Mesothelial cell of epicardium (in vitro differentiated cells): ENCODE results near the gene ARPP21. TPM values are rescaled to one million over a fixed set of nuclear protein-coding genes. Genes with fewer than 3 reads are reported as not detected.

Experiments used
- DNase-seq, 2 experiments: peaks; one replicate each; pipeline ENCODE4 v3.0.0; 2021; ENCODE audit warnings: low spot score in 2 of 2; ENCODE audit not compliant: unreplicated experiment in 2 of 2
- H3K27ac Mint-ChIP-seq: 2 replicates; pipeline ENCODE4 v1.8.0; 2021; ENCODE audit warnings: mixed read lengths
- H3K27me3 Mint-ChIP-seq: 2 replicates; pipeline ENCODE4 v1.8.0; 2021; ENCODE audit warnings: low read depth, mixed read lengths
- H3K36me3 Mint-ChIP-seq: 2 replicates; pipeline ENCODE4 v1.8.0; 2021; ENCODE audit warnings: mixed read lengths
- H3K4me1 Mint-ChIP-seq: 2 replicates; pipeline ENCODE4 v1.8.0; 2021; ENCODE audit warnings: mixed read lengths
- H3K4me3 Mint-ChIP-seq: 2 replicates; pipeline ENCODE4 v1.8.0; 2021; ENCODE audit warnings: mild to moderate bottlenecking, moderate library complexity, mixed read lengths
- H3K9me3 Mint-ChIP-seq: 2 replicates; pipeline ENCODE4 v1.8.0; 2021; ENCODE audit warnings: mixed read lengths
- total RNA-seq: library from RNA; stranded (reverse); gene quantifications from 3 replicates; pipeline ENCODE4 v1.2.1, GENCODE V29; 2021
- TF ChIP-seq, protein P1 (sequence below): fragments of 200-600 bp; sonication (generic); IDR thresholded peaks from one replicate; pipeline ENCODE4 v1.5.0; 2021; ENCODE audit warnings: antibody characterized with exemption; ENCODE audit not compliant: unreplicated experiment

The ARPP21 gene
- total RNA-seq, 1 donor from 2014 or later = 0.67 TPM

DNA sequence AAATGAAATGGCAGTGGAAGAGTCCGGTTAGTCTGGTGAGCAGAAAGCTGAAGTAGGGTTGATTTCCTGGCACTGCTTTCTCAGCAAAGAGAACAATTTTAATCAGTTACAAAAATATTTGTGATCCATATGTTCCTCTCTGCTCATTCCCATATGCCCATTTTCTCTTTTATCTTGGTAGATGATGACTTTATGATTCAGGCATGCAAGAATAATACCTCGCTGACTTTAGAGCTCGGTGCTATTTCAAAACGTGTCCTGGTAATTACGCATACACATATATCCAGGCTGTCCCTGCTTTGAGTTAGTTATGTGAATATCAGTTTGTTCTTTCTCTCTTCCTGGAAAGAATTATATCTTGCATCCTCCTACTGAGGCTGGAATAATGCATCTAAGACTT lies 38.5 kb downstream of the ARPP21 start:
- Mint-ChIP-seq H3K4me1 (no peaks in the 10 kb centered on the region), H3K27me3 (peaks cover 63% of the 10 kb centered on the region), H3K36me3 (no peaks in the 10 kb centered on the region), H3K9me3 (no peaks in the 10 kb centered on the region), H3K4me3 (no peak overlapping the region), H3K27ac (no peak overlapping the region)
- no peak for DNase-seq
- TF ChIP-seq, protein P1, sequence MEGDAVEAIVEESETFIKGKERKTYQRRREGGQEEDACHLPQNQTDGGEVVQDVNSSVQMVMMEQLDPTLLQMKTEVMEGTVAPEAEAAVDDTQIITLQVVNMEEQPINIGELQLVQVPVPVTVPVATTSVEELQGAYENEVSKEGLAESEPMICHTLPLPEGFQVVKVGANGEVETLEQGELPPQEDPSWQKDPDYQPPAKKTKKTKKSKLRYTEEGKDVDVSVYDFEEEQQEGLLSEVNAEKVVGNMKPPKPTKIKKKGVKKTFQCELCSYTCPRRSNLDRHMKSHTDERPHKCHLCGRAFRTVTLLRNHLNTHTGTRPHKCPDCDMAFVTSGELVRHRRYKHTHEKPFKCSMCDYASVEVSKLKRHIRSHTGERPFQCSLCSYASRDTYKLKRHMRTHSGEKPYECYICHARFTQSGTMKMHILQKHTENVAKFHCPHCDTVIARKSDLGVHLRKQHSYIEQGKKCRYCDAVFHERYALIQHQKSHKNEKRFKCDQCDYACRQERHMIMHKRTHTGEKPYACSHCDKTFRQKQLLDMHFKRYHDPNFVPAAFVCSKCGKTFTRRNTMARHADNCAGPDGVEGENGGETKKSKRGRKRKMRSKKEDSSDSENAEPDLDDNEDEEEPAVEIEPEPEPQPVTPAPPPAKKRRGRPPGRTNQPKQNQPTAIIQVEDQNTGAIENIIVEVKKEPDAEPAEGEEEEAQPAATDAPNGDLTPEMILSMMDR = no peak

- Mint-ChIP-seq H3K27ac (no peak overlapping the region), H3K4me3 (no peak overlapping the region)
Observed at GRCh38 chr3:35678643-35679161, 39.4 kb downstream of the ARPP21 start.

GRCh38 chr3:35679409-35680080 lies 40.2 kb downstream of the ARPP21 start:
- Mint-ChIP-seq H3K36me3 (no peaks in the 10 kb centered on the region), H3K9me3 (no peaks in the 10 kb centered on the region), H3K27ac (no peak overlapping the region), H3K27me3 (peaks cover 76% of the 10 kb centered on the region), H3K4me3 (no peak overlapping the region), H3K4me1 (no peaks in the 10 kb centered on the region)
- TF ChIP-seq, protein P1 = no peak
- DNase-seq = no peak

More at GRCh38 chr3:35678643-35679161, 39.4 kb downstream of the ARPP21 start:
- H3K27me3 Mint-ChIP-seq = peaks cover 69% of the 10 kb centered on the region
- DNase-seq = no peak
- H3K9me3 Mint-ChIP-seq = no peaks in the 10 kb centered on the region
- TF ChIP-seq, protein P1 = no peak
- no peaks in the 10 kb centered on the region for H3K4me1 Mint-ChIP-seq
- no peaks in the 10 kb centered on the region for H3K36me3 Mint-ChIP-seq

GRCh38 chr3:35680866-35681650 lies 41.7 kb downstream of the ARPP21 start:
- peaks cover 80% of the 10 kb centered on the region for H3K27me3 Mint-ChIP-seq
- no peaks in the 10 kb centered on the region for H3K9me3 Mint-ChIP-seq
- H3K36me3 Mint-ChIP-seq = no peaks in the 10 kb centered on the region
- TF ChIP-seq, protein P1 = no peak
- no peak overlapping the region for H3K4me3 Mint-ChIP-seq
- no peaks in the 10 kb centered on the region for H3K4me1 Mint-ChIP-seq
- H3K27ac Mint-ChIP-seq = no peak overlapping the region
- no peak for DNase-seq

DNA sequence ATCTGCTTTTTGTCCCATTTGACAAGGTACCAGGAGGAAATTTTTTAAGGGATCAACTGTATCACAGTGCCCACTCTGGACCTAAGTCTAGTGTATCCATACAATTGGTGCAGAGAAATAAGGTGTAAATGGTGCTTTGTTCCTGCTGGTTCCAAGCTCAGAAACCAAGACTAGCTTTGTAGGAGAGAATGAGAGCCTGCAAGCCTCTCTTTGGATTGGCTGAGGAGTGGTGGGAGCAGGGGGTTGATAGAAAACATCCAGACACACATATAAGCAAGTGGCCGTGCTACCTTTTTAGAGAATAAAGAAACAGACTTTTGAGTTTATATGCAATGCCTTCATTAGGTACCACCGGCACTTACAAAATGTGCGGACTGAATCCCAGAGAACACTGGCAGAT lies 45.8 kb downstream of the ARPP21 start:
- peaks cover 65% of the 10 kb centered on the region for H3K27me3 Mint-ChIP-seq
- no peak for DNase-seq
- no peaks in the 10 kb centered on the region for H3K36me3 Mint-ChIP-seq
- H3K9me3 Mint-ChIP-seq = no peaks in the 10 kb centered on the region
- H3K4me1 Mint-ChIP-seq = peaks cover 10% of the 10 kb centered on the region
- H3K4me3 Mint-ChIP-seq = no peak overlapping the region
- TF ChIP-seq, protein P1 = no peak
- no peak overlapping the region for H3K27ac Mint-ChIP-seq
